Measurements from ENCODE around the gene HK3.

The HK3 gene

DNA sequence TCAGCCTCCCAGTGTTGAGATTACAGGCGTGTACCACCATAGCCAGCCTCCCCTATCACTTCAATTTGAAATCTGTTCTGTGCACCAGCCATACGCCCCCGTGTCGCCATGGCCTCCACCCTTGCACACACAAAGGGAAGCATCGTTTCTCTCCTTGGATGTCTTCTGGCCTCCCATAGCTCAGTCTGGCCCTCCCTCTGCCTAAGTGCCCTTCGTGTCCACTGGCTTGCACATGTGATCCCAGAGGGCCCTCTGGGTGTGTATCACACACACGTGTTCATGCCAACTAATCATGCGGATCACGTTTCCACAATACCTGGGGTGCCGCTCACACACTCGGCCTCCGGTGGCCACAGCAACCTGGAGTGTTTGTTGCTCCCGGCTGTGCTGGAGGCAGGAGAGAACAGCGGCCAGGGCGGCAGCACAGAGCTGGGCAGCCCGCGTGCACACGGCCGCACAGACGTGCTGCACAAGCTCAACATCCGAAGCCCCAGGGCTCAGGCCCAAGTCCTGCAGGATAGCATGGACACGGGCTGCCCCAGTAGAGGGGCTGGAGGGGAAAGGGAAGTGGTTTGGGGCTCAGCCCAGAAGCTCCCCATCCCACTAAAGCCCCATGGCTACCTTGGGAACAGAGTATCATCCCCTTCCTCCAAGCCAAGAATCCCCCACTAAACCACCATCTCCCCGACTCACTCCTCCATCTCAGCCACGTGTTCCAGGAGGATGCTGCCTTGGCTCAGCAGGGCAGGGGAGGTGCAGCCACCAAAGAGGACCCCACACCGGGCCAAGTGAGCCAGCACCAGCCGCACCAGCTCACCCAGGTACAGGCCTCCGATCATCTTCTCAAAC lies 10.9 kb downstream of the HK3 start:
- DNase-seq = no peak
- Histone ChIP-seq H3K4me2 (ENCODE audit: low read depth, low read length) (no peak overlapping the region), H3K9me2 (replicated peaks; ENCODE audit: insufficient read depth, low read length) (no peaks in the 10 kb centered on the region), H3K27me3 (replicated peaks; ENCODE audit: insufficient read depth, low read length) (peaks cover 47% of the 10 kb centered on the region), H3K4me1 (ENCODE audit: low read length) (no peaks in the 10 kb centered on the region), H3K36me3 (replicated peaks; ENCODE audit: insufficient read depth, low read length) (no peaks in the 10 kb centered on the region), H3K4me3 (ENCODE audit: low read length) (no peak overlapping the region), H4K20me1 (ENCODE audit: insufficient read depth, low read length) (no peaks in the 10 kb centered on the region), H3K27ac (ENCODE audit: low read length) (no peak overlapping the region), H3K79me2 (ENCODE audit: low read length) (no peaks in the 10 kb centered on the region), H2AFZ (ENCODE audit: low read length) (no peak overlapping the region), H3K9me3 (replicated peaks; ENCODE audit: insufficient read depth, low read length) (no peaks in the 10 kb centered on the region), H3K9ac (ENCODE audit: low read length) (no peak overlapping the region), H3F3A (ENCODE audit: insufficient read depth, low read length) (no peaks in the 10 kb centered on the region)
- TF ChIP-seq, protein P1, sequence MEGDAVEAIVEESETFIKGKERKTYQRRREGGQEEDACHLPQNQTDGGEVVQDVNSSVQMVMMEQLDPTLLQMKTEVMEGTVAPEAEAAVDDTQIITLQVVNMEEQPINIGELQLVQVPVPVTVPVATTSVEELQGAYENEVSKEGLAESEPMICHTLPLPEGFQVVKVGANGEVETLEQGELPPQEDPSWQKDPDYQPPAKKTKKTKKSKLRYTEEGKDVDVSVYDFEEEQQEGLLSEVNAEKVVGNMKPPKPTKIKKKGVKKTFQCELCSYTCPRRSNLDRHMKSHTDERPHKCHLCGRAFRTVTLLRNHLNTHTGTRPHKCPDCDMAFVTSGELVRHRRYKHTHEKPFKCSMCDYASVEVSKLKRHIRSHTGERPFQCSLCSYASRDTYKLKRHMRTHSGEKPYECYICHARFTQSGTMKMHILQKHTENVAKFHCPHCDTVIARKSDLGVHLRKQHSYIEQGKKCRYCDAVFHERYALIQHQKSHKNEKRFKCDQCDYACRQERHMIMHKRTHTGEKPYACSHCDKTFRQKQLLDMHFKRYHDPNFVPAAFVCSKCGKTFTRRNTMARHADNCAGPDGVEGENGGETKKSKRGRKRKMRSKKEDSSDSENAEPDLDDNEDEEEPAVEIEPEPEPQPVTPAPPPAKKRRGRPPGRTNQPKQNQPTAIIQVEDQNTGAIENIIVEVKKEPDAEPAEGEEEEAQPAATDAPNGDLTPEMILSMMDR (IDR thresholded peaks at IDR 0.05; ENCODE audit: low read length) = no peak
- TF ChIP-seq EZH2phosphoT487 (IDR thresholded peaks at IDR 0.05; ENCODE audit: low read length) = no peak
- TF ChIP-seq EZH2 (optimal IDR thresholded peaks at IDR 0.05; ENCODE audit: low read depth, low read length) = no peak

DNA sequence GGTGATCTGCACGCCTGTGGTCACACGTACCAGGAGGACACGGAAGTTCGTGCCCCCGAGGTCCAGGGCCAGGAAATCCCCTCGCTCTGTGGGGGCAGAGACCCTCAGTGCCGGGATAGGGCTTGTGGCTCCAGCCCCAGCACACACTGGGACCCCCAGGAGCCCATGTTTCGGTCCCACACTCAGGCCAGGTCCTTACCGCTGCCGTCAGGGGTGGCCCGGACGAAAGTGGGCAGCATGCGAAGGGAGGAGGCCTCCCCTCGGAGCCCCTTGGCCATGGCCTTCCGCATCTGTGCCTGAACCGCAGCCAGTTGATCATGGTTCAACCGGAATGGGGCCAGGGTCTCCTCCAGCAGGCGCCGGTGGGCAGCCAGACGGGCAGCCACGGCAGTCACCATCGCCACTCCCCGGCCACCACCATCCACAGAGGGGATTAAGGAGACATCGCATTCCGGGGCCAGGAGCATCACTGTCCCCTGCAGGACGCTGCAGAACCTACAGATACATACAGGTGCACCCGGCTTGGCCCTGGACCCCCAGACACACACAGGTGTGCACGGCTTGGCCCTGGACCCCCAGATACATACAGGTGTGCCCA lies 11.8 kb downstream of the HK3 start:
- Histone ChIP-seq H3K79me2 (ENCODE audit: low read length) (no peaks in the 10 kb centered on the region), H3K4me3 (ENCODE audit: low read length) (no peak overlapping the region), H3K9ac (ENCODE audit: low read length) (no peak overlapping the region), H3K27me3 (replicated peaks; ENCODE audit: insufficient read depth, low read length) (peaks cover 56% of the 10 kb centered on the region), H3K9me3 (replicated peaks; ENCODE audit: insufficient read depth, low read length) (no peaks in the 10 kb centered on the region), H3K4me1 (ENCODE audit: low read length) (no peaks in the 10 kb centered on the region), H3F3A (ENCODE audit: insufficient read depth, low read length) (no peaks in the 10 kb centered on the region), H4K20me1 (ENCODE audit: insufficient read depth, low read length) (no peaks in the 10 kb centered on the region), H3K36me3 (replicated peaks; ENCODE audit: insufficient read depth, low read length) (no peaks in the 10 kb centered on the region), H3K9me2 (replicated peaks; ENCODE audit: insufficient read depth, low read length) (no peaks in the 10 kb centered on the region), H2AFZ (ENCODE audit: low read length) (no peak overlapping the region), H3K4me2 (ENCODE audit: low read depth, low read length) (no peak overlapping the region), H3K27ac (ENCODE audit: low read length) (no peak overlapping the region)
- TF ChIP-seq, protein P1 (IDR thresholded peaks at IDR 0.05; ENCODE audit: low read length) = peak; percentile 6; the same call in 1 of the 2 replicates
- TF ChIP-seq EZH2 (optimal IDR thresholded peaks at IDR 0.05; ENCODE audit: low read depth, low read length) = no peak
- no peak for TF ChIP-seq EZH2phosphoT487 (IDR thresholded peaks at IDR 0.05; ENCODE audit: low read length)
- DNase-seq = no peak

DNA sequence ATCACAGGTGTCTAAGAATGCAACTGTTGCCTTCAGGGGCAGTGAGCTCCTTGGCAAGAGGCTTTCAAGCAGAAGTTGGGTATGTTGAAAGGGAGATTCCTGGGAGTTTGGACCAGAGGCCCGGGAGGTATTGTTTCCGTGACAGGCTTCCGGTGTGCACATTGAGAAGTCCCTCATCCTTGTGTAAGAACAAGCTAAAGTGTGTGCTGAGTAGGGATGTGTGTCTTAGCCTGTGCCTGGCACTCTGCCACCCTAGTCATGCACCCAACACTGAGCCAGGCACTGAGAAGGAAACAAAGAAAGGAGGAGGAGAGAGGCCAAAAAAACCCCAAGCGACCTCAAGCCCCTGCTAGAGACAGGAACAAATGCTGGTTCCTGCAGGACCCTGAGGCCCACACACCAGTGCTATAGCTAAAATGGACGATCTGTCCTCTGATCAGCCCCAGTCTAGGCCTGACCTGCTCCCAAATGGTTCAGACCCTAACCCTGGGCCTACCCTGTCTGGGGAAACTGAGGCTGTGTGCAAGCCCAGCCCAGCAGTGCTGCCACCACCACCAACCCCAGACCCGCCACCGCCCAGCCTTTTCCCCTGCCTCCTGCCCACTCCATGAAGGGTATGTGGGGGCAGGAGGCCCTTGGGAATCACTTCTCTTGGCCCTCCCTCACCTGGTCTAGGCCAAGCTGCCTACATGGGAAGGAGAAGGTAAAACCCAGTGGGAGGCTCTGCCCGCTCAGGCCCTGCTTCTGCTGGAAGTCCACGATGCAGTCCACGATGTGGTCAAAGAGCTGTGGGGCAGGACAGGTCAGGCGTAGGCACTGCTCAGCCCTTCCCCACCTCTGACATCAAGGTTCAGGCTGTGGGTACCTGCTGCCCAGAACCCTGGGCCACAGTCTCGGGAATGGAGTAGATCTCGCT lies 12.6 kb downstream of the HK3 start:
- H3K27ac ChIP-seq (ENCODE audit: low read length) = no peak overlapping the region
- H3K4me3 ChIP-seq (ENCODE audit: low read length) = no peak overlapping the region
- no peaks in the 10 kb centered on the region for H3K9me3 ChIP-seq (replicated peaks; ENCODE audit: insufficient read depth, low read length)
- no peak overlapping the region for H3K4me2 ChIP-seq (ENCODE audit: low read depth, low read length)
- no peaks in the 10 kb centered on the region for H3K79me2 ChIP-seq (ENCODE audit: low read length)
- H3K9me2 ChIP-seq (replicated peaks; ENCODE audit: insufficient read depth, low read length) = no peaks in the 10 kb centered on the region
- H3K9ac ChIP-seq (ENCODE audit: low read length) = no peak overlapping the region
- no peak for DNase-seq
- H3F3A ChIP-seq (ENCODE audit: insufficient read depth, low read length) = no peaks in the 10 kb centered on the region
- H3K36me3 ChIP-seq (replicated peaks; ENCODE audit: insufficient read depth, low read length) = no peaks in the 10 kb centered on the region
- H2AFZ ChIP-seq (ENCODE audit: low read length) = no peak overlapping the region
- no peaks in the 10 kb centered on the region for H4K20me1 ChIP-seq (ENCODE audit: insufficient read depth, low read length)
- H3K27me3 ChIP-seq (replicated peaks; ENCODE audit: insufficient read depth, low read length) = peaks cover 58% of the 10 kb centered on the region
- no peaks in the 10 kb centered on the region for H3K4me1 ChIP-seq (ENCODE audit: low read length)
- no peak for TF ChIP-seq EZH2 (optimal IDR thresholded peaks at IDR 0.05; ENCODE audit: low read depth, low read length)
- TF ChIP-seq EZH2phosphoT487 (IDR thresholded peaks at IDR 0.05; ENCODE audit: low read length) = no peak
- TF ChIP-seq, protein P1 (IDR thresholded peaks at IDR 0.05; ENCODE audit: low read length) = no peak

Data from MM.1S (cell line).